GM12875 (cell line): ENCODE data around the gene SYCE1L.

Source experiments
- H3K4me3 ChIP-seq: one replicate; pipeline ENCODE4 v1.5.1; 2011; ENCODE audit warnings: low read depth, low read length, control low read depth
- CTCF ChIP-seq: IDR thresholded peaks from 2 replicates; pipeline ENCODE4 v1.5.1; 2011; ENCODE audit warnings: low read depth, mild to moderate bottlenecking, control low read depth, inconsistent platforms, low read length, moderate library complexity, borderline replicate concordance; ENCODE audit not compliant: insufficient read depth

The SYCE1L gene

GRCh38 chr16:77250400-77250799 lies 51.2 kb downstream of the SYCE1L start:
- H3K4me3 ChIP-seq: no peak overlapping the region
- no peak for TF ChIP-seq CTCF
